ENCODE data around the gene PEX11A. TPM values are rescaled to one million over a fixed set of nuclear protein-coding genes. Genes with fewer than 3 reads are reported as not detected.

PEX11A gene
- total and polyA plus RNA-seq, 7 donors = 11.1 to 18.6 (median 15.3) TPM

DNA sequence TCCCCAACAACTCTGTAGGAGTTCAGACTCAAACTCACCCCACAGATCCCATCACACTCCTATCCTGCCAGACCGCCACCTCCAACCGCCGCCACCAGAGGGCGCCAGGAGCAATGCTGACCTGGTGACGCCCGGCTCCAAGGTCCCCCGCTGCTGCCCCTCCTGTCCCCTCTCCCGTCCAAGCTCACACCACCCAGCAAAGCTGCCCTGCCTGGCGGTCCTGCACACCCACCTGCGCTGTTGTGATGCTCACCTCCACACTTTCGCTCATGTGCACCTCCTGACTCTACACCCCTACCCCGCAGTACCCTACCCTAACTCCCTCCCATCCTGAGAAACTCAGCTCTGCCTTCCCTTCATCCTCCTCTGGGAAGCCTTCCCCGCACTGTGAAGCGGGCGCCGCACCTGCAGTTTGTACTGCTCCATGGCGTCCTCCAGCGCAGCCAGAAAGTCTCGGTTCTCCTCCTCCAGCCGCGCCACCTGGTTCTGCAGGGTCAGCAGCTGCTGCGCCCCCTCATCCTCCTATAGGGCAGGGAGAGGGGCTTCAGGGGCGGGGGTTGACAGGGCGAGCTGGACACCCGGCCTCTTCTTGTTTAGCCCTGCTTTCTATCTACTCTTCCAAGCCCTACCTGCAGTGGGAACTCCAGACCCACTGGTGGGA is 43.2 kb downstream of the PEX11A start:
- peaks cover 0 to 9% (median 0%) of the 10 kb centered on the region in 4 donors for H3K36me3 ChIP-seq
- H3K27me3 ChIP-seq = no peaks in the 10 kb centered on the region
- H3K27ac ChIP-seq = no peak overlapping the region
- no peaks in the 10 kb centered on the region for H3K9me3 ChIP-seq
- 37 to 57% methylated on average over 25 of the region's 25 CpGs for WGBS, 2 donors
- peaks cover 0 to 4% (median 2%) of the 10 kb centered on the region in 4 donors for H3K4me1 ChIP-seq
- TF ChIP-seq CTCF (IDR thresholded peaks at IDR 0.05) (peak; percentile 55 to 86 (median 80)), POLR2A (IDR thresholded peaks at IDR 0.05) (no peak)
- intact Hi-C loops (cut with DNase I) = loop anchor here (2.0 kb wide), 1 partner anchor 103 kb away; the partner anchor contains the start of gene MESP1
- no peak overlapping the region for H3K4me3 ChIP-seq
- peak; percentile 87 for DNase-seq

DNA sequence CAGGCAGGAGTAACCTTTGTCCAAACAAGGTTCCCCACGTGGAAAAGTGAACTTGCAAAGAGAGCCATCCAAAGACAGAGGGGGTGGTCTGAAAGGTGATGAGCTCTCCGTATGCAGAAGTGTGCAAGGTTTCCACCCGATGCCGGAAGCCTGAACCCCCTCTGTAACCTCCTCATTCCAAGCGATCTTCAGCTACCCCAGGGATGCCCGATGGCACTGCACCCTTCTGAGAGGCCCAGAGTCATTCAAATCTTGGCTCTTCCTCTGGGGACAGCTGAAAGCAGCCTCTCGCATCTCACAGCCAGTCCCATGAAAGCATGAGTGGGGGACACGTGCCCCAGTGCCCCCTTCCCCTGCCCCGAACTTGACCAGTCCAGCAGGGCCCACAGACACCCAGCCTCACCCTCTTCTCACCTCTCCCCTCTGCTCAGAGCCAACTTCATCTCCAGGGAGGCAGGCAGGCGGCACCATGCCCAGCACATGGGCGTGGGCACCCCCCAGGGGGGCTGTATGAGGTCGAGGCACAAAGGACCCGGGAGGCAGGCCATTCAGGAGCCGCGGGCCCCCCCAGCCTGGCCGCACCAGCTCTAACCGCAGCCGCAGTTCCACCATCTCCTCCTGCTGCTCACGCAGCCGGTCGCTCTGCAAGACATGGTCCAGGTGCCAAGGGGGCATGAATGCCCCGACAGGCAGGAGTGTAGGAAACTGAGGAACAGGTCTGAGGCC is 44.0 kb downstream of the PEX11A start:
- peak; percentile 54 for DNase-seq
- Histone ChIP-seq H3K4me3 (no peak overlapping the region), H3K27me3 (no peaks in the 10 kb centered on the region), H3K36me3 (peaks cover 0 to 16% (median 0%) of the 10 kb centered on the region in 4 donors), H3K9me3 (no peaks in the 10 kb centered on the region), H3K4me1 (peaks cover 0 to 4% (median 2%) of the 10 kb centered on the region in 4 donors), H3K27ac (no peak overlapping the region)
- 71 to 88% methylated on average over 22 of the region's 22 CpGs for WGBS, 2 donors
- intact Hi-C loops (cut with DNase I) = loop anchor here (2.0 kb wide), 1 partner anchor 104 kb away; the partner anchor contains the start of gene MESP1
- TF ChIP-seq POLR2A (IDR thresholded peaks at IDR 0.05) = no peak
- TF ChIP-seq CTCF (IDR thresholded peaks at IDR 0.05) = no peak
- no peak for TF ChIP-seq EP300 (IDR thresholded peaks at IDR 0.05)
- no peak for TF ChIP-seq POLR2AphosphoS5 (IDR thresholded peaks at IDR 0.05)

DNA sequence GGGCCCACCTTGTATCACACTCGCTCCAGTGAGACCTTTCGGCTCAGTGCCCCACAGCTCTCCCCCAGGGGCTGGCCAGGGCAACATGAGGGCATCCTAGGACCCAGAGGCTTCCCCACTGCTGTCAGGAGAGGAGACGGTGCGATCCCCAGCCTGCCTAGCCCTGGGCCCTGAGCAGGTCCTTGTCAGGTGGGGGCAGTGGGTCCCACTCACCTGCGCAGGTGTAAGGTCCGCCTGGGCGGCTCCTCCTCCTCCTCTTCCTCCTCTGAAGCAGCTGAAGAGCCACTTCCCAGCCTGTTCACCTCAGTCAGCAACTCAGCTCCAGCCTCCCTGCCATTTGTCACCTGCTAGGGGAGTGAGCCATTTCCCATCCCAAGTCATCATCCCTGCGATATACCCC is 44.9 kb downstream of the PEX11A start:
- TF ChIP-seq POLR2A (IDR thresholded peaks at IDR 0.05) = no peak
- peaks cover 0 to 23% (median 2%) of the 10 kb centered on the region in 4 donors for H3K36me3 ChIP-seq
- no peaks in the 10 kb centered on the region for H3K9me3 ChIP-seq
- 94 to 97% methylated on average over 8 of the region's 8 CpGs for WGBS, 2 donors
- H3K27me3 ChIP-seq = no peaks in the 10 kb centered on the region
- DNase-seq = peak; percentile 59
- H3K27ac ChIP-seq = no peak overlapping the region
- H3K4me1 ChIP-seq = peaks cover 0 to 4% (median 2%) of the 10 kb centered on the region in 4 donors
- H3K4me3 ChIP-seq = no peak overlapping the region
- intact Hi-C loops (cut with DNase I) = loop anchor here (2.0 kb wide), 1 partner anchor 105 kb away; the partner anchor contains the start of gene MESP1

- H3K27ac ChIP-seq = no peak overlapping the region
- no peak overlapping the region for H3K4me3 ChIP-seq
- H3K36me3 ChIP-seq = peaks cover 0 to 18% (median 2%) of the 10 kb centered on the region in 4 donors
- intact Hi-C loops (cut with DNase I) = no loop called here
- no peaks in the 10 kb centered on the region for H3K27me3 ChIP-seq
- H3K9me3 ChIP-seq = no peaks in the 10 kb centered on the region
- 95% methylated on average over 16 of the region's 16 CpGs for WGBS, 2 donors
- no peak for TF ChIP-seq EP300 (IDR thresholded peaks at IDR 0.05)
- TF ChIP-seq POLR2A (IDR thresholded peaks at IDR 0.05) = no peak
- no peak for TF ChIP-seq CTCF (IDR thresholded peaks at IDR 0.05)
- TF ChIP-seq POLR2AphosphoS5 (IDR thresholded peaks at IDR 0.05) = no peak
- DNase-seq = peak; percentile 42
- peaks cover 0 to under 1% (median 0%) of the 10 kb centered on the region in 4 donors for H3K4me1 ChIP-seq
These were observed 48.4 kb downstream of the PEX11A start for GRCh38 chr15:89642106-89642505.

GRCh38 chr15:89641053-89641452 is 49.5 kb downstream of the PEX11A start:
- peaks cover 0 to 18% (median 2%) of the 10 kb centered on the region in 4 donors for H3K36me3 ChIP-seq
- 80 to 88% methylated on average over 5 of the region's 5 CpGs for WGBS, 2 donors
- H3K4me1 ChIP-seq = no peaks in the 10 kb centered on the region
- H3K4me3 ChIP-seq = no peak overlapping the region
- H3K27me3 ChIP-seq = no peaks in the 10 kb centered on the region
- H3K27ac ChIP-seq = no peak overlapping the region
- H3K9me3 ChIP-seq = no peaks in the 10 kb centered on the region
- intact Hi-C loops (cut with DNase I) = no loop called here
- TF ChIP-seq EP300 (IDR thresholded peaks at IDR 0.05) (no peak), CTCF (IDR thresholded peaks at IDR 0.05) (no peak), POLR2AphosphoS5 (IDR thresholded peaks at IDR 0.05) (no peak)
- DNase-seq = no peak

All from sigmoid colon (tissue), 7 donors.